Measurements from ENCODE around the gene PILRB. TPM values are rescaled to one million over a fixed set of nuclear protein-coding genes. Genes with fewer than 3 reads are reported as not detected.

The PILRB gene
- total RNA-seq, 2 donors from 2014 or later = 63.3 to 65.6 TPM

DNA sequence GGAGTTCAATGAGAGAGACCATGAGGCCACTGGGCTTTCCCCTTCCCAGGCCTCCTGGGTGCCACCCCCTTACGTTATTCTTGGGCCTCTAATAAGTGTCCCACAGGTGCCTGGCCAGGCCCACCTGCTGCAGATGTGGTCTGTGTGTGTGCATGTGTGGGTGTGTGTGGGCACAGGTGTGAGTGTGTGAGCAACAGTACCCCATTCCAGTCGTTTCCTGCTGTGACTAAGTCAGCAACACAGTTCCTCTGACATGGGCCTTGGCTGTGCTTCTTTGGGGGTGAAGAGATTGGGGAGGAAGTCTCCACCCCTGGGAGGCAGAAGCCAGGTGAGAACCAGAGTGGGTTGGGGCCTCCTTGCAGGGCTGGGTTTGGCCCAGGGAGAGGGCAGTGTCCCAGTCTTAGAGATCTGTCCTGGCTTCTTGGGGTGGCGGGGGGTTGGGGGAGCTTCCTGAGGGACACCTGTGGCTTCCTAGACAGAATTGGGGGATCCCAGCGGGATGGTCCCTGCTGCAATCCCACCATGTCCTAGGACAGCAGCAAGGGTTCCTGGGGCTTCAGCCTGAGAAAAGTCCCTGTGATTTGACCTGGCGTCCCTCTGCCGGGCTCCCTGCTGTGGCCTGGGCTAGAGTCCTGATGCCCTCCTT lies 4.1 kb upstream of the PILRB start:
- ATAC-seq = no peak
- no peak for DNase-seq
- Histone ChIP-seq H3K4me3 (no peak overlapping the region), H3K27me3 (no peaks in the 10 kb centered on the region), H3K9me3 (no peaks in the 10 kb centered on the region), H3K36me3 (replicated peaks in 1 of 2; ENCODE audit: insufficient read depth in 1 of 2, low read depth in 2 of 2) (peaks cover 6 to 23% of the 10 kb centered on the region in 2 donors), H3K4me1 (no peaks in the 10 kb centered on the region), H3K27ac (no peak overlapping the region)
- intact Hi-C loops (cut with DNase I) = no loop called here
- no peak for TF ChIP-seq POLR2A (IDR thresholded peaks at IDR 0.05)
- TF ChIP-seq, protein P1, sequence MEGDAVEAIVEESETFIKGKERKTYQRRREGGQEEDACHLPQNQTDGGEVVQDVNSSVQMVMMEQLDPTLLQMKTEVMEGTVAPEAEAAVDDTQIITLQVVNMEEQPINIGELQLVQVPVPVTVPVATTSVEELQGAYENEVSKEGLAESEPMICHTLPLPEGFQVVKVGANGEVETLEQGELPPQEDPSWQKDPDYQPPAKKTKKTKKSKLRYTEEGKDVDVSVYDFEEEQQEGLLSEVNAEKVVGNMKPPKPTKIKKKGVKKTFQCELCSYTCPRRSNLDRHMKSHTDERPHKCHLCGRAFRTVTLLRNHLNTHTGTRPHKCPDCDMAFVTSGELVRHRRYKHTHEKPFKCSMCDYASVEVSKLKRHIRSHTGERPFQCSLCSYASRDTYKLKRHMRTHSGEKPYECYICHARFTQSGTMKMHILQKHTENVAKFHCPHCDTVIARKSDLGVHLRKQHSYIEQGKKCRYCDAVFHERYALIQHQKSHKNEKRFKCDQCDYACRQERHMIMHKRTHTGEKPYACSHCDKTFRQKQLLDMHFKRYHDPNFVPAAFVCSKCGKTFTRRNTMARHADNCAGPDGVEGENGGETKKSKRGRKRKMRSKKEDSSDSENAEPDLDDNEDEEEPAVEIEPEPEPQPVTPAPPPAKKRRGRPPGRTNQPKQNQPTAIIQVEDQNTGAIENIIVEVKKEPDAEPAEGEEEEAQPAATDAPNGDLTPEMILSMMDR (IDR thresholded peaks at IDR 0.05) = no peak
- WGBS, 2 donors = 38 to 82% methylated on average over 1 to 6 of the region's 6 CpGs

GRCh38 chr7:100356416-100357068 lies 1.4 kb upstream of the PILRB start:
- no peak for DNase-seq
- H3K27me3 ChIP-seq = no peaks in the 10 kb centered on the region
- H3K4me3 ChIP-seq = no peak overlapping the region
- no peaks in the 10 kb centered on the region for H3K9me3 ChIP-seq
- 80 to 84% methylated on average over 1 to 7 of the region's 8 CpGs for WGBS, 2 donors
- peaks cover 6 to 28% of the 10 kb centered on the region in 2 donors for H3K36me3 ChIP-seq (replicated peaks in 1 of 2; ENCODE audit: insufficient read depth in 1 of 2, low read depth in 2 of 2)
- no peak overlapping the region for H3K27ac ChIP-seq
- no peak for ATAC-seq
- H3K4me1 ChIP-seq = no peaks in the 10 kb centered on the region
- TF ChIP-seq POLR2A (IDR thresholded peaks at IDR 0.05) = no peak
- TF ChIP-seq, protein P1 (IDR thresholded peaks at IDR 0.05) = no peak
- intact Hi-C loops (cut with DNase I) = no loop called here

- TF ChIP-seq POLR2A (IDR thresholded peaks at IDR 0.05) = no peak
- TF ChIP-seq, protein P1 (IDR thresholded peaks at IDR 0.05) = no peak
- ATAC-seq = no peak
- intact Hi-C loops (cut with DNase I) = no loop called here
- 80 to 93% methylated on average over 1 to 5 of the region's 6 CpGs for WGBS, 2 donors
- H3K4me3 ChIP-seq = no peak overlapping the region
- no peaks in the 10 kb centered on the region for H3K4me1 ChIP-seq
- no peak for DNase-seq
- H3K27me3 ChIP-seq = no peaks in the 10 kb centered on the region
- peaks cover 6 to 28% of the 10 kb centered on the region in 2 donors for H3K36me3 ChIP-seq (replicated peaks in 1 of 2; ENCODE audit: insufficient read depth in 1 of 2, low read depth in 2 of 2)
- H3K9me3 ChIP-seq = no peaks in the 10 kb centered on the region
- no peak overlapping the region for H3K27ac ChIP-seq
Measured at GRCh38 chr7:100357131-100357561, 771 bp upstream of the PILRB start.

GRCh38 chr7:100358857-100359212 lies 918 bp downstream of the PILRB start:
- no peak for TF ChIP-seq POLR2A (IDR thresholded peaks at IDR 0.05)
- TF ChIP-seq, protein P1 (IDR thresholded peaks at IDR 0.05) = no peak
- H3K27me3 ChIP-seq = no peaks in the 10 kb centered on the region
- DNase-seq (no peak), ATAC-seq (no peak)
- intact Hi-C loops (cut with DNase I) = no loop called here
- 92% methylated on average over 8 of the region's 8 CpGs; no CpG with 5 or more reads in 1 of the 2 donors for WGBS, 2 donors
- H3K27ac ChIP-seq = no peak overlapping the region
- peaks cover 6 to 22% of the 10 kb centered on the region in 2 donors for H3K36me3 ChIP-seq (replicated peaks in 1 of 2; ENCODE audit: insufficient read depth in 1 of 2, low read depth in 2 of 2)
- H3K9me3 ChIP-seq = no peaks in the 10 kb centered on the region
- H3K4me1 ChIP-seq = no peaks in the 10 kb centered on the region
- no peak overlapping the region for H3K4me3 ChIP-seq

All from body of pancreas (tissue), 4 donors.